ENCODE results near the gene GPC6. TPM values are rescaled to one million over a fixed set of nuclear protein-coding genes. Genes with fewer than 3 reads are reported as not detected.

GPC6 gene
- total RNA-seq, 6 donors from 2014 or later = 1.3 to 7.3 (median 3.4) TPM

GRCh38 chr13:93736909-93737308 is 510.3 kb downstream of the GPC6 start:
- H3K9me3 ChIP-seq = no peaks in the 10 kb centered on the region
- no peaks in the 10 kb centered on the region for H3K36me3 ChIP-seq
- DNase-seq = no peak
- TF ChIP-seq POLR2AphosphoS5 (IDR thresholded peaks at IDR 0.05) (no peak), POLR2A (IDR thresholded peaks at IDR 0.05) (no peak), EP300 (IDR thresholded peaks at IDR 0.05) (no peak)
- TF ChIP-seq, protein P1, sequence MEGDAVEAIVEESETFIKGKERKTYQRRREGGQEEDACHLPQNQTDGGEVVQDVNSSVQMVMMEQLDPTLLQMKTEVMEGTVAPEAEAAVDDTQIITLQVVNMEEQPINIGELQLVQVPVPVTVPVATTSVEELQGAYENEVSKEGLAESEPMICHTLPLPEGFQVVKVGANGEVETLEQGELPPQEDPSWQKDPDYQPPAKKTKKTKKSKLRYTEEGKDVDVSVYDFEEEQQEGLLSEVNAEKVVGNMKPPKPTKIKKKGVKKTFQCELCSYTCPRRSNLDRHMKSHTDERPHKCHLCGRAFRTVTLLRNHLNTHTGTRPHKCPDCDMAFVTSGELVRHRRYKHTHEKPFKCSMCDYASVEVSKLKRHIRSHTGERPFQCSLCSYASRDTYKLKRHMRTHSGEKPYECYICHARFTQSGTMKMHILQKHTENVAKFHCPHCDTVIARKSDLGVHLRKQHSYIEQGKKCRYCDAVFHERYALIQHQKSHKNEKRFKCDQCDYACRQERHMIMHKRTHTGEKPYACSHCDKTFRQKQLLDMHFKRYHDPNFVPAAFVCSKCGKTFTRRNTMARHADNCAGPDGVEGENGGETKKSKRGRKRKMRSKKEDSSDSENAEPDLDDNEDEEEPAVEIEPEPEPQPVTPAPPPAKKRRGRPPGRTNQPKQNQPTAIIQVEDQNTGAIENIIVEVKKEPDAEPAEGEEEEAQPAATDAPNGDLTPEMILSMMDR (IDR thresholded peaks at IDR 0.05) = no peak
- ATAC-seq (ENCODE audit: low FRiP score in 2 of 2) = no peak
- no peak overlapping the region for H3K27ac ChIP-seq
- no peaks in the 10 kb centered on the region for H3K27me3 ChIP-seq
- no peaks in the 10 kb centered on the region for H3K4me1 ChIP-seq
- WGBS, 2 donors = 83 to 85% methylated on average over 3 of the region's 3 CpGs
- no peak overlapping the region for H3K4me3 ChIP-seq

- Histone ChIP-seq H3K27ac (no peak overlapping the region), H3K4me1 (no peaks in the 10 kb centered on the region), H3K4me3 (no peak overlapping the region), H3K36me3 (no peaks in the 10 kb centered on the region), H3K9me3 (no peaks in the 10 kb centered on the region), H3K27me3 (no peaks in the 10 kb centered on the region)
- 38 to 47% methylated on average over 1 of the region's 1 CpG for WGBS, 2 donors
- ATAC-seq (ENCODE audit: low FRiP score in 2 of 2) (no peak), DNase-seq (no peak)
- TF ChIP-seq POLR2AphosphoS5 (IDR thresholded peaks at IDR 0.05) (no peak), EP300 (IDR thresholded peaks at IDR 0.05) (no peak), POLR2A (IDR thresholded peaks at IDR 0.05) (no peak)
- TF ChIP-seq, protein P1 (IDR thresholded peaks at IDR 0.05) = no peak
Measured at GRCh38 chr13:93740334-93740733, 513.7 kb downstream of the GPC6 start.

DNA sequence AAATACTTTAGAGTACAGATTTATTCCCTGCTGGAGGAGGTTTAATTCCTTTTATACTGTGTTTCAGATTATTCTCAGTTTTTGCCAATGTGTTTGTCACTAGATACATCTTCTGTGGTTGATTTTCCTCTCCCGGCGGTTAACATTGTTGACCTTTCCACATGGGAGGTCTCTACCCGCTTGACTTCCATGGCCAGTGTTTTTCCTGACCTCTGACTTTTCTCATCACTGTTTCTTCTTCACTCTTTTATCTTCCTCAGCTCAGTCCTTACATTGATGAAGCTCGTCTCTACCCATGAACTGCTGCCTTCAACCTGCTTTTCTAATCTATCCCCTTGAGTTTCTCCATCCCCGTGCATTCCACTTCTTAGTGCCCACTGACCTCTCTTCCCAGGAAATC is 517.4 kb downstream of the GPC6 start:
- no peak overlapping the region for H3K4me3 ChIP-seq
- no peaks in the 10 kb centered on the region for H3K9me3 ChIP-seq
- no peaks in the 10 kb centered on the region for H3K36me3 ChIP-seq
- H3K4me1 ChIP-seq = no peaks in the 10 kb centered on the region
- no peak for ATAC-seq (ENCODE audit: low FRiP score in 2 of 2)
- no peaks in the 10 kb centered on the region for H3K27me3 ChIP-seq
- DNase-seq = no peak
- no peak overlapping the region for H3K27ac ChIP-seq
- 83 to 87% methylated on average over 5 of the region's 5 CpGs for WGBS, 2 donors
- TF ChIP-seq POLR2A (IDR thresholded peaks at IDR 0.05) (no peak), EP300 (IDR thresholded peaks at IDR 0.05) (no peak), POLR2AphosphoS5 (IDR thresholded peaks at IDR 0.05) (no peak)
- TF ChIP-seq, protein P1 (IDR thresholded peaks at IDR 0.05) = no peak

DNA sequence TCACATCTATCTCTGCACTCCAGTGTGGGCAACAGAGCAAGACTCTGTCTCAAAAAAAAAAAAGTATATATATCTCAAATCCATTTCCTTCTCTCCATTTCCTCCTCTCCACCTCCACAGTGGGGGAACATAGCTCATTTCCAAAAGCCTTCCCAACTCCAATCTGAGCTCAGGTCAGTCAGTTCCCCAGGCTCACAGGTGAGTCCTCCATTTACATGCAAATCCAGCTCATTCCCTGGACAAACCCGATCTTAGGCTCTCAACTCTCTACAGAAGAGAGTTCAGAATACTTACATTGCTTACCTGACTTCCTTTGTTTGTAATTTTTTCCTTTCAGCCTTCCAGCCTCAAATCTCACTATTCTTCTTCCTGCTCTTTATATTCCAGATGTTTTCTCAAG is 518.3 kb downstream of the GPC6 start:
- WGBS, 2 donors = 71 to 92% methylated on average over 1 of the region's 1 CpG
- no peaks in the 10 kb centered on the region for H3K4me1 ChIP-seq
- no peaks in the 10 kb centered on the region for H3K36me3 ChIP-seq
- TF ChIP-seq POLR2AphosphoS5 (IDR thresholded peaks at IDR 0.05) (no peak), POLR2A (IDR thresholded peaks at IDR 0.05) (no peak), EP300 (IDR thresholded peaks at IDR 0.05) (no peak)
- TF ChIP-seq, protein P1 (IDR thresholded peaks at IDR 0.05) = no peak
- H3K27me3 ChIP-seq = no peaks in the 10 kb centered on the region
- ATAC-seq (ENCODE audit: low FRiP score in 2 of 2) = no peak
- H3K9me3 ChIP-seq = no peaks in the 10 kb centered on the region
- H3K4me3 ChIP-seq = no peak overlapping the region
- no peak overlapping the region for H3K27ac ChIP-seq
- DNase-seq = no peak

DNA sequence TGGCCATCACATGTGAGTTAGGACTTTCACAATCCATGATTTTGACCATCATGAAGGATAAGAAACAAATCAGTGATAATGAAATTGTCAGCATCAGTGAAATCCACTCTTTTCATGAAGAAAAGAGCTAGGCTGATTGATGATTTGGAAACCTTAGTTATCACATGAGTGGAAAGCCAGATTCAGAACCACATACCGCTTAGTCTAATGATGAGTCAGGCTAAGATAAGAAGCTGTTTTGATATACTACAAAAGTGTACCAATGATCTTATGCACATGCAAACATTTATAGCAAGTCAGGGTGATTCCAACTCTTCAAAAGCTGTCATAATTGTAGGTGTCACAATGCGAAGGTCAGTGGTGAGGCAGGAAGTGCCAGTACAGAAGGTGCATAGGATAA is 519.3 kb downstream of the GPC6 start:
- H3K27ac ChIP-seq = no peak overlapping the region
- no peak for ATAC-seq (ENCODE audit: low FRiP score in 2 of 2)
- H3K4me1 ChIP-seq = no peaks in the 10 kb centered on the region
- no peaks in the 10 kb centered on the region for H3K9me3 ChIP-seq
- H3K36me3 ChIP-seq = no peaks in the 10 kb centered on the region
- DNase-seq = no peak
- no peak for TF ChIP-seq EP300 (IDR thresholded peaks at IDR 0.05)
- TF ChIP-seq, protein P1 (IDR thresholded peaks at IDR 0.05) = no peak
- no peak for TF ChIP-seq POLR2A (IDR thresholded peaks at IDR 0.05)
- no peak for TF ChIP-seq POLR2AphosphoS5 (IDR thresholded peaks at IDR 0.05)
- 71 to 86% methylated on average over 2 of the region's 2 CpGs for WGBS, 2 donors
- H3K27me3 ChIP-seq = no peaks in the 10 kb centered on the region
- H3K4me3 ChIP-seq = no peak overlapping the region
